Measurements from ENCODE around the gene TCEANC.

DNA sequence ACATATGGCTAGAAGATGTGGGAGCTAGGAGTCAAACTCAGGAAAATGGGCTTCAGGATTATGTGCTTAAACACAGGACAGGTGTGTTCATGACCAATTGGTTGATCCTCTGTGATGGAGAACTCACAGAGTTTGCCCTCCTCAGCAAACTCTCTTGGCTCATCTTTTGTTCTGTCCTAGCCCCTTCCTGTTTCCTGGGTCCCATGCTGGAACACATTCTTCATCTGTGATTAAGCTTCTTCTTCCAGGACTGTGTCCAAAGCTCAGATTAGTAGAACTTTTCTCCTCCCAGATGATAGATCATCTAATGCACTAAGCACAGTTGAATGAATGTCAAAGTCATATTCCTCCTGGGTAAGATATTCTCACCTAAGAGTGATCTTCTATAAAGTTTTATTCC is 38.8 kb upstream of the TCEANC start:
- TF ChIP-seq EP300 (IDR thresholded peaks at IDR 0.05) (no peak), POLR2AphosphoS5 (IDR thresholded peaks at IDR 0.05) (no peak)

Data from gastroesophageal sphincter (tissue), 2 donors.